DMS153 treated with DMSO at 0.1 percent for 48 hours (cell line): Measurements from ENCODE around the gene RBMX2.
"Not testable (repeated sequence)": the region's sequence is repeated elsewhere in the genome, so short reads cannot be mapped to it uniquely, and the experiment has no call there.

ENCODE experiments used
- DNase-seq: peaks from one replicate; lab custom pipeline; 2025; ENCODE audit not compliant: unreplicated experiment; lab: John Stamatoyannopoulos, UW

Gene RBMX2

GRCh38 chrX:130401415-130402207 lies at the start of gene RBMX2:
RBMX2 (plus strand) TSS chrX:130401987; CDS start chrX:130402033, 46 bp downstream.
- peak; percentile 73 for DNase-seq

GRCh38 chrX:130352050-130352449 lies 49.7 kb upstream of the RBMX2 start:
- not testable (repeated sequence) for DNase-seq

GRCh38 chrX:130376077-130376476 lies 25.7 kb upstream of the RBMX2 start:
- DNase-seq, result no peak

- peak; percentile 51 for DNase-seq
These were observed 23.6 kb upstream of the RBMX2 start for GRCh38 chrX:130378024-130378669.

- DNase-seq, result no peak
These were observed 16.3 kb upstream of the RBMX2 start, which contains the start of gene GPR119 for GRCh38 chrX:130385520-130385919. GPR119 (minus strand) TSS chrX:130385674; CDS start chrX:130385447, 227 bp downstream.

- DNase-seq, result no peak
These were observed 15.4 kb upstream of the RBMX2 start for GRCh38 chrX:130386408-130386808.

GRCh38 chrX:130393451-130394074 lies 8.2 kb upstream of the RBMX2 start:
- DNase-seq, result peak; percentile 52

GRCh38 chrX:130395341-130395740 lies 6.4 kb upstream of the RBMX2 start:
- no peak for DNase-seq

- no peak for DNase-seq
These were observed 459 bp downstream of the RBMX2 start for GRCh38 chrX:130402208-130402684.

GRCh38 chrX:130413415-130413814 lies 11.6 kb downstream of the RBMX2 start:
- no peak for DNase-seq

- no peak for DNase-seq
These were observed 13.0 kb downstream of the RBMX2 start for GRCh38 chrX:130414800-130415199.

- DNase-seq, result no peak
These were observed 13.4 kb downstream of the RBMX2 start for GRCh38 chrX:130415201-130415600.

- no peak for DNase-seq
These were observed 15.0 kb downstream of the RBMX2 start for GRCh38 chrX:130416785-130417184.

- no peak for DNase-seq
These were observed 16.3 kb downstream of the RBMX2 start for GRCh38 chrX:130418066-130418465.

- DNase-seq, result no peak
These were observed 17.0 kb downstream of the RBMX2 start for GRCh38 chrX:130418740-130419139.

- no peak for DNase-seq
These were observed 17.5 kb downstream of the RBMX2 start for GRCh38 chrX:130419263-130419662.

GRCh38 chrX:130426531-130426930 lies 24.7 kb downstream of the RBMX2 start:
- no peak for DNase-seq

- not testable (repeated sequence) for DNase-seq
These were observed 27.4 kb downstream of the RBMX2 start for GRCh38 chrX:130429236-130429635.

- DNase-seq, result no peak
These were observed 34.1 kb downstream of the RBMX2 start for GRCh38 chrX:130435937-130436336.

- not testable (repeated sequence) for DNase-seq
These were observed 36.2 kb downstream of the RBMX2 start for GRCh38 chrX:130437996-130438395.

GRCh38 chrX:130443875-130444274 lies 42.1 kb downstream of the RBMX2 start:
- no peak for DNase-seq
